IMR-90 (cell line): ENCODE measurements around the gene RYR2.

Experiments used
- BHLHE40 ChIP-seq: fragments of 150-350 bp; IDR thresholded peaks from 2 replicates; pipeline ENCODE4 v1.6.1; 2016; ENCODE audit warnings: mild to moderate bottlenecking, low read depth, low read length
- CEBPB ChIP-seq: IDR thresholded peaks from 2 replicates; pipeline ENCODE4 v1.6.1; 2012; ENCODE audit warnings: low read depth, low read length, improper control_type of control experiment
- CHD1 ChIP-seq: IDR thresholded peaks from 2 replicates; pipeline ENCODE4 v1.6.1; 2012; ENCODE audit warnings: low read depth, low read length, improper control_type of control experiment
- MAFK ChIP-seq: IDR thresholded peaks from 2 replicates; pipeline ENCODE4 v1.6.1; 2012; ENCODE audit warnings: low read depth, low read length, improper control_type of control experiment
- MAZ ChIP-seq: IDR thresholded peaks from 2 replicates; pipeline ENCODE4 v1.6.1; 2012; ENCODE audit warnings: low read depth, mild to moderate bottlenecking, low read length, improper control_type of control experiment, moderate library complexity, borderline replicate concordance
- MXI1 ChIP-seq: IDR thresholded peaks from 2 replicates; pipeline ENCODE4 v1.6.1; 2012; ENCODE audit warnings: low read depth, mild to moderate bottlenecking, low read length, moderate library complexity, borderline replicate concordance
- POLR2A ChIP-seq: IDR thresholded peaks from 2 replicates; pipeline ENCODE4 v1.6.1; 2012; ENCODE audit warnings: mild to moderate bottlenecking, low read depth, low read length
- RAD21 ChIP-seq: IDR thresholded peaks from 2 replicates; pipeline ENCODE4 v1.6.1; 2012; ENCODE audit warnings: low read length, improper control_type of control experiment
- RCOR1 ChIP-seq: IDR thresholded peaks from 2 replicates; pipeline ENCODE4 v1.6.1; 2012; ENCODE audit warnings: mild to moderate bottlenecking, low read length, improper control_type of control experiment; ENCODE audit not compliant: insufficient replicate concordance
- RFX5 ChIP-seq: IDR thresholded peaks from 2 replicates; pipeline ENCODE4 v1.8.0; 2012; ENCODE audit warnings: low read depth, mild to moderate bottlenecking, low read length, moderate library complexity
- SMC3 ChIP-seq: fragments of 150-350 bp; IDR thresholded peaks from 2 replicates; pipeline ENCODE4 v1.6.1; 2016; ENCODE audit warnings: low read depth, mild to moderate bottlenecking, antibody characterized with exemption, low read length, moderate library complexity
- TF ChIP-seq, protein P1 (sequence below): conservative IDR thresholded peaks from 2 replicates; pipeline ENCODE4 v1.5.1; 2012; ENCODE audit warnings: mild to moderate bottlenecking, low read depth, low read length, improper control_type of control experiment

DNA sequence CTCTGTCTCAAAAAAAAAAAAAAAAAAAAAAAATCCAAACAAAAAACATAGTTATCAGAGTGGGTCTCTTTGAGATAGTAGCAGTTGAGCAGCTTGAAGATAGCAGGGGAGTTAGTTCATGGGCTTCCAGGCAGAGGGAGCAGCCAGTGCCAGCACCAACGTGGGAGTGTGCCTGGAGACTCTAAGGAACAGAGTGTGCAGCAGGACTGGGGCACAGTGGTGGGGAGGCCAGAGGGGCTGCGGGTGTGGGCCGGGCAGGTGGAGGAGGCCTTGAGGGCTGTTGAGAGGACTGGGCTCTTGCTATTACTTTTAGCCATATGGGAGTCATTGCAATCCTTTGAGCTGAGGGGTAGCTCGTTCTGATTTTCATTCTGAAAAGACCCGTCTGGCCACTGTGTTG, 63.8 kb downstream of the RYR2 start:
- TF ChIP-seq CEBPB (no peak), POLR2A (no peak), CHD1 (no peak), RFX5 (no peak), MXI1 (no peak), SMC3 (no peak), RAD21 (no peak), MAFK (no peak), BHLHE40 (no peak), MAZ (no peak), RCOR1 (no peak)
- TF ChIP-seq, protein P1, sequence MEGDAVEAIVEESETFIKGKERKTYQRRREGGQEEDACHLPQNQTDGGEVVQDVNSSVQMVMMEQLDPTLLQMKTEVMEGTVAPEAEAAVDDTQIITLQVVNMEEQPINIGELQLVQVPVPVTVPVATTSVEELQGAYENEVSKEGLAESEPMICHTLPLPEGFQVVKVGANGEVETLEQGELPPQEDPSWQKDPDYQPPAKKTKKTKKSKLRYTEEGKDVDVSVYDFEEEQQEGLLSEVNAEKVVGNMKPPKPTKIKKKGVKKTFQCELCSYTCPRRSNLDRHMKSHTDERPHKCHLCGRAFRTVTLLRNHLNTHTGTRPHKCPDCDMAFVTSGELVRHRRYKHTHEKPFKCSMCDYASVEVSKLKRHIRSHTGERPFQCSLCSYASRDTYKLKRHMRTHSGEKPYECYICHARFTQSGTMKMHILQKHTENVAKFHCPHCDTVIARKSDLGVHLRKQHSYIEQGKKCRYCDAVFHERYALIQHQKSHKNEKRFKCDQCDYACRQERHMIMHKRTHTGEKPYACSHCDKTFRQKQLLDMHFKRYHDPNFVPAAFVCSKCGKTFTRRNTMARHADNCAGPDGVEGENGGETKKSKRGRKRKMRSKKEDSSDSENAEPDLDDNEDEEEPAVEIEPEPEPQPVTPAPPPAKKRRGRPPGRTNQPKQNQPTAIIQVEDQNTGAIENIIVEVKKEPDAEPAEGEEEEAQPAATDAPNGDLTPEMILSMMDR, result no peak
